ENCODE data around the gene NWD2.
"Not testable (repeated sequence)": the region's sequence is repeated elsewhere in the genome, so short reads cannot be mapped to it uniquely, and the experiment has no call there.

The NWD2 gene

DNA sequence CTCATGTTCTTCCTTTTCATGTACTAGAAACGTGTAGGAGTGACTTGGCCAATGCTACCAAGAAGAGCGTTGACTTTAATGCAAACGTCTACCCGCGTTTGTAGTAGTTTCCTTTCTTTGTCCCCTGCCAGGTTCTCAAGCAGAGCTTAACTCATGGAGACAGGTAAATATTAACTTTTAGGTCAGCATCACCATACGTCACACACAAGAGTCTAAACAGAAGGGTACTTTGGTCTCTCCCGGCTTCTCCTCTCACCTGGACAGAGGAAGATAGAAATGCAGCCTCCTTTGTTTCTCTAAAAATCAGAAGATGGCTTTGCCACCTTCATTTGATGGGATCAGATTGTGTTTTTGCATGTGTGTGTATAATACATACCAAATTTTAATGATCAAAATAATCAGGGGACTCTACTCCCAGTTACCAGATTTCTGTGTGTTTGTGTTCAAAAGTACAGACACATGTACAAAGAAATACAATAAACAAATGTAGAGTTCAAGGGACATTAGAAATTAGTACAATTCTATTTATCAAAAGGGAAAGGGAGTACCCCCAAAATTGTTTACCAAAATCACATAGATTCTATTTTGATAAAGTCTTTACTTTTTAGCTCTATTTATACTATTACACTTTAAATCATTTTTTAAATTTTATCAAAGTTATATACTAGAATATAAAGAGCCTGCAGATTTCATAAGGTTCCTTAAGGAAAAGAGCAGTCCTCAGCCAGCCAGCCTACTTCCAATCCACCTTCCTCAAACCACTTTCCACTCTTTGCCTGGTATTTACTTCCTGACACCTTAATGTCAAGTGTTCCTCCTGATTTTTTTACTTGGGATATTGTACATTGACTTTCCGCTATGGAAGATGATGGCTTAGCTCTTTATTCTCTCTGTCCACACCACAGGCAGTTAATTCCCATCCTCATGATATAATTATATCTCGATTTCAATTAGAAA lies 246.1 kb downstream of the NWD2 start:
- no peak overlapping the region for H3K4me3 ChIP-seq (ENCODE audit: low read depth, low read length)

DNA sequence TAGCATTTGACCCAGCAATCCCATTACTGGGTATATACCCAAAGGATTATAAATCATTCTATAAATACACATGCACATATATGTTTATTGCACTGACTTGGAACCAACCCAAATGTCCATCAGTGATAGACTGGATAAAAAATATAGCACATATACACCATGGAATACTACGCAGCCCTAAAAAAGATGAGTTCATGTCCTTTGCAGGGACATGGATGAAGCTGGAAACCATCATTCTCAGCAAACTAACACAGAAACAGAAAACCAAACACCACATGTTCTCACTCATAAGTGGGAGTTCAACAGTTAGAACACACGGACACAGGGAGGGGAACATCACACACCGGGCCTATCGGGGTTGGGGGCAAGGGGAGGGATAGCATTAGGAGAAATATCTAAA lies 250.8 kb downstream of the NWD2 start:
- H3K4me3 ChIP-seq (ENCODE audit: low read depth, low read length), result not testable (repeated sequence)

Data from iPS-11a (cell line).